Superior temporal gyrus (tissue), 1 donor: ENCODE results near the gene PMM2.
A peak's percentile ranks its signal among the peaks of the same experiment; 100 is the strongest.
"Not testable (repeated sequence)": the region's sequence is repeated elsewhere in the genome, so short reads cannot be mapped to it uniquely, and the experiment has no call there.

Experiments used
- DNase-seq: peaks from one replicate; pipeline ENCODE4 v3.0.0-alpha.2; 2016; ENCODE audit errors: extremely low spot score

Gene PMM2

GRCh38 chr16:8797364-8798173 is at the start of gene PMM2, which contains the start of gene TMEM186:
PMM2 (plus strand) TSS chr16:8797839; CDS start chr16:8797883, 44 bp downstream.
TMEM186 (minus strand) TSS chr16:8797639; CDS start chr16:8797614, 25 bp downstream.
- DNase-seq: peak; percentile 99

- DNase-seq: not testable (repeated sequence)
Measured at GRCh38 chr16:8748944-8749343, 48.7 kb upstream of the PMM2 start.

GRCh38 chr16:8751481-8752311 is 45.9 kb upstream of the PMM2 start:
- no peak for DNase-seq

GRCh38 chr16:8752706-8753105 is 44.9 kb upstream of the PMM2 start:
- no peak for DNase-seq

DNA sequence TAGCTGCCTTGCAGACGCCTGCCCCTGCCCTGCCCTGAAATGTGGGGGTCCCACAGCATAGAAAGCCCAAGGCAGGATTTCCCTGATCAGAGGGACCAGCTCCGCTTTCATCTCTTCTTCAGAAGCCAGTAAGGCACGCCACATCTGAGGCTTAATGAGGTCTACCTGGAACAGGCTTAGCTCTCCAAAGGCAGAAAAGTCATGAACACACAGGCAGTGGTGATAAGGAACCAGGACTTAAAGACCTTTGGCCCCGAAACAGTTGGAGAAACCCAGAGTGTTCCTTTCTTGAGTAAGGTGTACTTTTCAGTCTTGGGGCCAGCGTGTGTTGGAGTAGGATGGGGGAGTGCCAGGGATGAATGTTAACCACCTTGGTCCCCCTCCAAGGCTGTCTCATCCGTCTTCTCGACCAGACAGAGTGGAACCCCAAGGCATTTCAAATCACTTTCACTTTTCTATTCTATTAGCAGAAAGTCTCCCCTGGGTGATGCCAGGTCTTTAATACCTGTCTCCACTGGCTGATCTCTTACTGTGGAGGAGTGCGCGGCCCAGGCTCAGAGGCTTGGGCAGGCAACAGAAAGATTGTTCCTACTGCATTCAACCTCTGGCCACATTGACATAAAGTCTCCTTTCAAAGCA is 44.1 kb upstream of the PMM2 start:
- no peak for DNase-seq

- no peak for DNase-seq
Measured at GRCh38 chr16:8756755-8757154, 40.9 kb upstream of the PMM2 start.

DNA sequence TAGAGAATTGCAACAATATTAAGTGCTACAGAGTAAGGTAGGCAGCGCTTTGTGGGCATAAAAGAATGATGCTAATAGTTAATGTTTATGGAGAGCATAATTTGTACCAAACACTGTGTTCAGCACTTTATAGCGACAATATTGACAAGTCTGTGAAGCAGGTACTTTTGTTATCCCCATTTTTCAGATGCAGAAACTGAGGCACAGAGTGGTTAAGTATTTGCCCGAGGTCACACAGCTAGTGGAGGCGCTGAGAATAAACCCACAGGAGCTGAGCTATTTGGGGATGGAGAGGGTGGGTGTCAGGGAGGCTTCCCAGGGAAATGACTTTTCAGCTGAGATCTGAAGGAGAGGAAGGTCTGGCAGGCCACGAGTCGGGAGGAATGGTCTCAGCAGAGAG is 39.6 kb upstream of the PMM2 start:
- DNase-seq: no peak

DNA sequence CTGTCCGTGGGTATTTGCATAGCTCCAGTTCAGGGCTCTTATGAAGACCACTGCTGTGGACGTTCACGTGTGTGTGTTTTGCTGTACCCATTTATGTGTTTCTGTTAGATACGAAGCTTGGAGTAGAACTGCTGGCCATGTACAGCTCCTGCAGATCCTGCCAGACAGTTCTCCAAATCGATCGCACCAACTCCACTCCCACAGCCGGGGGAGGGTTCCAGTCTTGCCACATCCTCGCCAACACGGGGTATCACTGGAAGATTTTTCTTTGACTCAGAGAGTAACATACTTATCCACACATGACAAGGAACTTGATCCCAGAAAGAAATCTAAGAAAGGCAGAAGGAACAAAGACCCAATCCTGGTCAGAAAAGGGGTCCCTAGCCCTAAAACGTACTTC is 37.6 kb upstream of the PMM2 start:
- no peak for DNase-seq

- no peak for DNase-seq
Measured at GRCh38 chr16:8761078-8761477, 36.6 kb upstream of the PMM2 start.

DNA sequence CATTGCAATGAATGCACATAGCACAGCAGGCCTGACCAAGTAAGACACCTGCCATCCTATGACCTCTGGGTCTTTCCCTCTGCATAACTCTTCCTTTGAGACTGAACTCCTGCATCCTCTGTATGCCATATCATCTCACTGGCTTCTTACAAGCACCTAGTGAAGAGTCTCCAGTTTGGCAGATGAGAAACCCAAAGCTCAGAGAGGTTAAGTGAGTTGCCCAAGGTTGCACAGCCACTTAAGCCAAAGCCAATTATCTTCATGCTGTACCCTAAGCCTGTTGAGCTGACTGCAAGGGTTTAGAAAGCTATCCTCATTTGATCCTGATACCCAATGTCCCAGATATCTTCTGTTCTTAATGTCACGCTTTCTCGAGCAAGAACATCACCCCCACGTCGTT is 35.4 kb upstream of the PMM2 start:
- no peak for DNase-seq

DNA sequence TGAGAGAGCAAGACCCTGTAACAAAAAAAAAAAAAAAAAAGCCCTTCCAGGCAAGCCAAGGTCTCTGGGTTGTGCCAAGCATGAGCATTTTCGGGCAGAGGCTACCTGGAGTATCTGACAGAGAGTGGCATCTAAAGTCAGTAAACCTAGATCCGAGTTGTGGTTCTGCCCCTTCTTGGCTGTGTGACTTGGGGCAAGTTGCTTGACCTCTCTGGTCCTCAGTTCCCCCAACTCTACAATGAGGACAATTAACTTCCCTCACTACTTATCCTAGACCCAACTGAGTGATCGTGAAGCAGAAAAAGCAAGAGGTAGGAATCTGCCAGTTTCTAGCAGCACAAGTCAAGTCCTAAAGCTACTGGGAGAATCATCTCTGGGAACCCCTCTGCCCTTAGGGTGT is 34.6 kb upstream of the PMM2 start:
- DNase-seq: no peak

- no peak for DNase-seq
Measured at GRCh38 chr16:8763899-8764298, 33.7 kb upstream of the PMM2 start.

DNA sequence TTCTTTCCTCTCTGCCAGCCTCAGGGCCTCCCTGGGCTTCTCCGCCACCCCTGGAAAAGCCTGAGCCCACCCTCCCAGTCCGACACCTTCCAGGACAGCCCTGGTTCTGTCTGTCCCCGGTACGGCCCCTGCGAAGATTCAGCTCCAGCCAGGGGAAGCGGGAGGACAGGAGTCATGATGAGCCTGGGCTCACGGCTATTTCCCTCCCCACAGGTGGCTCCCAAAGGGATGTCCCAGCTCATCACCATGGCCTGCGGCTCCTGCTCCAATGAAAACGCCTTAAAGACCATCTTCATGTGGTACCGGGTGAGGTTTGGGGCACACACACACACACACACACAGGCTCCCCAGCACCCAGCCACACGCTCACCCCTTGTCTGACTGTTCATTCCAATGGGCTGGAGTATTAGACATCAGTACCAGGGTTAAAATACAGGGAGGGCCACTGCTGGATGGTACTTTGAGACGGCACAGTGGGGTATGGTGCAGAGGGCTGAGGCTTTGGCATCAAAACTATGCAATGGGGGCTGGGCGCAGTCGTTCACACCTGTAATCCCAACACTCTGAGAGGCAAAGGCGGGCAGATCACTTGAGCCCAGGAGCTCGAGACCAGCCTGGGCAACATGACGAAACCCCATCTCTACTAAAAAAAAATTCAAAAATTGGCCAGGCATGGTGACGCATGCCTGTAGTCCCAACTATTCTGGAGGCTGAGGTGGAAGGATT is 33.0 kb upstream of the PMM2 start:
- DNase-seq: no peak

- DNase-seq: no peak
Measured at GRCh38 chr16:8767176-8767575, 30.5 kb upstream of the PMM2 start.

GRCh38 chr16:8768283-8768682 is 29.4 kb upstream of the PMM2 start:
- no peak for DNase-seq

GRCh38 chr16:8768692-8769091 is 28.9 kb upstream of the PMM2 start:
- no peak for DNase-seq

DNA sequence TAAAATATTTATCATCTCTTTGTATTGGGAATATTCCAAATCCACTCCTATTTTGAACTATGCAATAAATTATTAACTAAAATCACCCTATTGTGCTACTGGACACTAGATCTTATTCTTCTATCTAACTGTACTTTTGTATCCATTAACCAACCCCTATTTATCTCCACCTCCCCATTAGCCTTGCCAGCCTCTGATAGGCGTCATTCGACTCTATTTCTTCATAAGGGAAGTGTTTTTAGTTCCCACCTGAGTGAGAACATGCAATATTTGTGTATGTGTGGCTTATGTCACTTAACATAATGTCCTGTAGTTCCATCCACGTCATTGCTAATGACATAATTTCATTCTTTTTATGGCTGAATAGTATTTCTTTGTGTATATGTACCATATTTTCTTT is 24.1 kb upstream of the PMM2 start:
- no peak for DNase-seq

DNA sequence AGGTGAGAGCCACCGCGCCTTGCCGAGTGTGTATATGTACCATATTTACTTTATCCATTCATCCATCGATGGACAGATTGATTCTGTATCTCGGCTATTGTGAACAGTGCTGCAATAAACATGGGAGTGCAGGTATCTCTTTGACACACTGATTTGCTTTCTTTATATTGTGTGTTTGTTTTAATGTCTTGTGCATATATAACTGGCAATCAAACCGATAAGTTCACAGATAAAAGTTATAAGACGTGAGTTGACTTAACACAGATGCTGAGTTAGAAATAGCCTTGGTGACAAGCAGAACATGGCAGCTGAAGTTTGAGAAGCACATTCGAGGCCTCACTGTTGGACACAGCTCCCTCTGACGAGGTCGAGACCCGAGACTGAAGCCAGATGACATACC is 23.4 kb upstream of the PMM2 start:
- no peak for DNase-seq

DNA sequence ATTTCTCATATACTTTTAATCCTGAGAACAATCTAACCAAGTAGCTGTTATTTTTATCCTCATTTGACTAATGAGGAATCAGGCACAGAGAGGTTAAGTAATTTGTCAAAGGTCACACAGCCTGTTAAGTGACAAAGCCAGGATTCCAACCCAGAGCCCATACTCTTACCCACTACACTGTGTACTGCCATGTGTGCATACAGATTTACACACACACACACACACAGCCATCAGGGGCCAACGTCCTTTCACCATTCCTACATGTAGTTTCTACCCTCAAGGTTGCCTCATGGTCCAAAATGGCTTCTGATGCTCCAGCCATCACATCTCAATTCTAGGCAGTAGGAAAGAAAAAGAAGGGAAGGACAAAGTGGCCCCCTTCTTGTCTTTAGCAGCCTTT is 22.3 kb upstream of the PMM2 start:
- DNase-seq: no peak

DNA sequence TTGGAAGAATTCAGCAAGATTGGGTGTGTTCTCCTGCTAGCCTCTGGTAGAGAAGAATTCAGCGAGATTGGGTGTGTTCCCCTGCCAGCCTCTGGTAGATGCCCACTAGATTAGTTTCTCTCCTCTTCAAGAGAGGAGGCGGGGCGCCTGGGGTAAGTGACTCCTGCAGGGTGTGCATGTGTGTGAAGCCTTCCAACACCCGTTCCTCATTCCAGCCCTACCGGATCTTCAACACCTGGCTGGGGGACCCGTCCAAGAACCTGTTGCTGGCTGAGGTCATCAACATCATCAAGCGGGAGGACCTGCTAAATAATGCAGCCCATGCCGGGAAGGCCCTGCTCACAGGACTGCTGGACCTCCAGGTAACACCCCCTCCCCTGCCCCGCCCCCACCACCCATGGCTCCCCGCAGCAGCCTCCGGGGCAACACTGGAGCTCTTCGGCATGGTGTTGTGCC is 21.5 kb upstream of the PMM2 start:
- no peak for DNase-seq

DNA sequence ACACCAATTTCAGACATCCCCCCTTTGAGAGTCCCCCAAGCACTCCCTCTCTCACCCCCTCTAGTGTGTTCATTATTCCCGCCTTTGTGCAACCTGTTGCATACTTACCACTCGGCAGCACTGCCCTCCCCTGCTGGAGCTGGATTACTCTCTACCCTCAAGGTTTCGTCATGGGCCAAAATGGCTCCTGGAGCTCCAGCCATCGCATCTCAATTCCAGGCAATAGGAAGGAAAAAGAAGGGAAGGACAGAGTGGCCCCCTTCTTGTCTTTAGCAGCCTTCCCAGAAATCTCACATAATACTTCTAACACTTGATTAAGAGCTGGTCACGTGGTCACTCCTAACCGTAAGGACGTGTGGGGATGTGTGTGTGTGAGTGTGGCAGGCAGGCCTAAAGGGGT is 20.4 kb upstream of the PMM2 start:
- no peak for DNase-seq

GRCh38 chr16:8781797-8782196 is 15.8 kb upstream of the PMM2 start:
- DNase-seq: no peak
